GM12891 (cell line): ENCODE data around the gene EPAS1.

Experiments used
- DNase-seq: peaks from one replicate; pipeline ENCODE4 v3.0.0; 2011; ENCODE audit warnings: low spot score; ENCODE audit not compliant: insufficient read length
- FAIRE-seq: peaks from 2 replicates; lab custom pipeline; 2011; peaks lifted over from hg19 to GRCh38; lab: Jason Lieb, UNC
- PAX5 ChIP-seq: IDR thresholded peaks from 2 replicates; pipeline ENCODE4 v1.6.1; 2011; ENCODE audit warnings: low read length, moderate library complexity, mild to moderate bottlenecking; ENCODE audit not compliant: insufficient read depth, severe bottlenecking
- POLR2A ChIP-seq: IDR thresholded peaks from 2 replicates; pipeline ENCODE4 v1.6.1; 2011; ENCODE audit warnings: low read depth, low read length, control low read depth
- POLR2AphosphoS5 ChIP-seq: IDR thresholded peaks from 2 replicates; pipeline ENCODE4 v1.6.1; 2011; ENCODE audit warnings: low read depth, low read length, control low read depth
- POU2F2 ChIP-seq: IDR thresholded peaks from 2 replicates; pipeline ENCODE4 v1.6.1; 2011; ENCODE audit warnings: low read depth, mild to moderate bottlenecking, control low read depth, low read length, moderate library complexity
- SPI1 ChIP-seq: IDR thresholded peaks from 2 replicates; pipeline ENCODE4 v1.6.1; 2011; ENCODE audit warnings: low read depth, low read length, control low read depth
- TAF1 ChIP-seq: IDR thresholded peaks from 2 replicates; pipeline ENCODE4 v1.6.1; 2011; ENCODE audit warnings: low read depth, low read length, control low read depth

EPAS1 gene

GRCh38 chr2:46421361-46421760 is 124.2 kb downstream of the EPAS1 start:
- no peak for TF ChIP-seq SPI1
- no peak for TF ChIP-seq POU2F2
- TF ChIP-seq POLR2AphosphoS5: no peak
- TF ChIP-seq TAF1: no peak
- no peak for TF ChIP-seq PAX5
- no peak for TF ChIP-seq POLR2A
- no peak for FAIRE-seq
- DNase-seq: no peak

DNA sequence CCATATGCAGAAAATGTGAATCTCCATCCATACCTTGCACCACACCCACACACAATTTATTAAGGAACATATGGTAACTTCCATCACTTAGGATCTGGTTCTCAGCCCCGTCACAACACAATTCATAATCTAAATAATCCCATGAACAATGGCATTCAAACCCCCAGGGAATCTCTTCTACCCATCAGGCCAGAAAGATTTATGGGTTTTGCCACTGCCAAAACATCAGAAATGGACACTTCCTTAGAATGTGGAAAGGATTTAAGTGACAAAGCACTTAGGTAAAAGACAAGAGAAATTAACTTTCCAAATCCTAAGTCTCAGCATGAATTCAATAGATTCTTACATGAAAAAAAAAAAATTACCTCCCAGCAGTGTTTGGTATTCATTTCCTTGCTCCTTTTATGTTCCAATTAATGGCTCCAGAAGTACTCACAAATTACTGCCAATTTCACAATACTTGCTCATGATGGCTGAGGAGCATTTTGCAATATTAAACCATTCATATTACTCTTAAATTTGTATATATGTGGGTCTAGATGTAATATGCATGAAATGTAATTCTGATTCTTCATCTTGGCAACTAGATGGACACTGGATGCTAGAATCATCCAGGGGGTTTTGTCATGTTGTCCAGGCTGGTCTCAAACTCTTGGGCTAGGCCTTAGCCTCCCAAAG is 125.6 kb downstream of the EPAS1 start:
- DNase-seq: no peak
- TF ChIP-seq TAF1 (no peak), PAX5 (no peak), POU2F2 (no peak)
- no peak for FAIRE-seq

- FAIRE-seq: no peak
- TF ChIP-seq POU2F2 (no peak), PAX5 (no peak), POLR2A (no peak), POLR2AphosphoS5 (no peak), TAF1 (no peak), SPI1 (no peak)
- no peak for DNase-seq
These were observed 127.7 kb downstream of the EPAS1 start for GRCh38 chr2:46424937-46425336.

GRCh38 chr2:46428911-46429436 is 131.8 kb downstream of the EPAS1 start:
- TF ChIP-seq PAX5 (no peak), TAF1 (no peak), POU2F2 (no peak), SPI1 (no peak), POLR2AphosphoS5 (no peak), POLR2A (no peak)
- DNase-seq (no peak), FAIRE-seq (no peak)

DNA sequence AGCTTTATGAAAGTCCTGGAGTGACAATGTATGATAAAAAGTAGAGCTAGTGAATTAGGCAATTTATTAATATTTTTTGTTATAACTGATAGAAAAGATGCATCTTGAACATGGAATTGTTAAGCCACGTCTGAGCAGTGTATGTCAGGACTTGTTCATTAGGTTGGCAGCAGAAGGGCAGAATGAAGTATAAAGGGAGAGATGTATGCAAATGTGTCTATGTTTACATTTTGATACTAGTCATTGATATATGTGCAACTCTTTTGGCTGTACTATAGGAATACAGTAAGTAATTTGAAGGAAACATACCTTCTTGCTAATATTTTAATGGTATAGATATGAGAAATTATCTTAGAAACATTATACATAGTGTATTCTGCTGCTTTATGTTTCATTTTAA is 133.2 kb downstream of the EPAS1 start:
- no peak for FAIRE-seq
- DNase-seq: no peak

DNA sequence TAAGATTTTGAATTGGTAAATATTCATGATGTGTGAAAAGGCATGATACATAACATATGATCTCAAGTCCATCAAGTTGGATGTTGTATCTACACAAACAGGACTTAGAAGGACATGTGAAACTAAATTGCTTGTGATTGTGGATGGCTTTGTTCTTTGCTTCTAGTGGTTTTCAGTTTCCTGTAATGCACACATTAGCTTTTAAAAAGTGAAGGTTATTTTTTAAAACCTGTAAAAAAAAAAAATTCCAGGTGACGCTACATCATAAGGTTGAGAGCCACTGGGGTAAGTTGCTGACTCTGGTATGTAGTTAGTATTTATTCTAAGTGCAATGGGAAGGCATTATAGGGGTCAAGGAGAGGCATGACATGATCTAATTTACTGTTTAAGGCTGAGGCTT is 133.8 kb downstream of the EPAS1 start:
- FAIRE-seq: no peak
- TF ChIP-seq POU2F2: no peak
- TF ChIP-seq TAF1: no peak
- TF ChIP-seq POLR2AphosphoS5: no peak
- no peak for TF ChIP-seq POLR2A
- TF ChIP-seq SPI1: no peak
- TF ChIP-seq PAX5: no peak
- DNase-seq: no peak

More for the DNA sequence above, 133.2 kb downstream of the EPAS1 start:
- TF ChIP-seq TAF1 (no peak), POU2F2 (no peak), POLR2A (no peak), SPI1 (no peak), PAX5 (no peak), POLR2AphosphoS5 (no peak)

GRCh38 chr2:46431481-46432235 is 134.5 kb downstream of the EPAS1 start:
- no peak for DNase-seq
- no peak for FAIRE-seq
- TF ChIP-seq TAF1: no peak
- no peak for TF ChIP-seq POLR2A
- TF ChIP-seq PAX5: no peak
- TF ChIP-seq POLR2AphosphoS5: no peak
- no peak for TF ChIP-seq POU2F2
- TF ChIP-seq SPI1: no peak

GRCh38 chr2:46434851-46435273 is 137.7 kb downstream of the EPAS1 start:
- FAIRE-seq: no peak
- no peak for TF ChIP-seq TAF1
- TF ChIP-seq PAX5: no peak
- no peak for TF ChIP-seq POLR2A
- no peak for TF ChIP-seq POU2F2
- TF ChIP-seq POLR2AphosphoS5: no peak
- no peak for TF ChIP-seq SPI1
- no peak for DNase-seq

GRCh38 chr2:46435353-46435752 is 138.1 kb downstream of the EPAS1 start:
- TF ChIP-seq POLR2A (no peak), POLR2AphosphoS5 (no peak), SPI1 (peak; percentile 89), PAX5 (no peak), TAF1 (no peak), POU2F2 (no peak)
- FAIRE-seq (no peak), DNase-seq (no peak)
